ENCODE measurements around the gene DIPK1A.
A peak's percentile ranks its signal among the peaks of the same experiment; 100 is the strongest.

The DIPK1A gene

GRCh38 chr1:92872719-92873118 is 88.5 kb downstream of the DIPK1A start:
- no peak overlapping the region for H3K27ac ChIP-seq
- TF ChIP-seq, protein P1, sequence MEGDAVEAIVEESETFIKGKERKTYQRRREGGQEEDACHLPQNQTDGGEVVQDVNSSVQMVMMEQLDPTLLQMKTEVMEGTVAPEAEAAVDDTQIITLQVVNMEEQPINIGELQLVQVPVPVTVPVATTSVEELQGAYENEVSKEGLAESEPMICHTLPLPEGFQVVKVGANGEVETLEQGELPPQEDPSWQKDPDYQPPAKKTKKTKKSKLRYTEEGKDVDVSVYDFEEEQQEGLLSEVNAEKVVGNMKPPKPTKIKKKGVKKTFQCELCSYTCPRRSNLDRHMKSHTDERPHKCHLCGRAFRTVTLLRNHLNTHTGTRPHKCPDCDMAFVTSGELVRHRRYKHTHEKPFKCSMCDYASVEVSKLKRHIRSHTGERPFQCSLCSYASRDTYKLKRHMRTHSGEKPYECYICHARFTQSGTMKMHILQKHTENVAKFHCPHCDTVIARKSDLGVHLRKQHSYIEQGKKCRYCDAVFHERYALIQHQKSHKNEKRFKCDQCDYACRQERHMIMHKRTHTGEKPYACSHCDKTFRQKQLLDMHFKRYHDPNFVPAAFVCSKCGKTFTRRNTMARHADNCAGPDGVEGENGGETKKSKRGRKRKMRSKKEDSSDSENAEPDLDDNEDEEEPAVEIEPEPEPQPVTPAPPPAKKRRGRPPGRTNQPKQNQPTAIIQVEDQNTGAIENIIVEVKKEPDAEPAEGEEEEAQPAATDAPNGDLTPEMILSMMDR (IDR thresholded peaks at IDR 0.05), result no peak
- TF ChIP-seq ZFX (IDR thresholded peaks at IDR 0.05; ENCODE audit: borderline replicate concordance), result no peak

GRCh38 chr1:92870591-92870990 is 90.7 kb downstream of the DIPK1A start:
- no peak overlapping the region for H3K27ac ChIP-seq
- TF ChIP-seq ZFX (IDR thresholded peaks at IDR 0.05; ENCODE audit: borderline replicate concordance), result no peak
- TF ChIP-seq, protein P1 (IDR thresholded peaks at IDR 0.05), result no peak

GRCh38 chr1:92864131-92864530 is 97.1 kb downstream of the DIPK1A start:
- TF ChIP-seq, protein P1 (IDR thresholded peaks at IDR 0.05), result no peak

GRCh38 chr1:92862605-92863004 is 98.7 kb downstream of the DIPK1A start:
- H3K27ac ChIP-seq, result no peak overlapping the region
- TF ChIP-seq, protein P1 (IDR thresholded peaks at IDR 0.05), result no peak
- no peak for TF ChIP-seq ZFX (IDR thresholded peaks at IDR 0.05; ENCODE audit: borderline replicate concordance)

More at GRCh38 chr1:92864131-92864530, 97.1 kb downstream of the DIPK1A start:
- H3K27ac ChIP-seq, result no peak overlapping the region

DNA sequence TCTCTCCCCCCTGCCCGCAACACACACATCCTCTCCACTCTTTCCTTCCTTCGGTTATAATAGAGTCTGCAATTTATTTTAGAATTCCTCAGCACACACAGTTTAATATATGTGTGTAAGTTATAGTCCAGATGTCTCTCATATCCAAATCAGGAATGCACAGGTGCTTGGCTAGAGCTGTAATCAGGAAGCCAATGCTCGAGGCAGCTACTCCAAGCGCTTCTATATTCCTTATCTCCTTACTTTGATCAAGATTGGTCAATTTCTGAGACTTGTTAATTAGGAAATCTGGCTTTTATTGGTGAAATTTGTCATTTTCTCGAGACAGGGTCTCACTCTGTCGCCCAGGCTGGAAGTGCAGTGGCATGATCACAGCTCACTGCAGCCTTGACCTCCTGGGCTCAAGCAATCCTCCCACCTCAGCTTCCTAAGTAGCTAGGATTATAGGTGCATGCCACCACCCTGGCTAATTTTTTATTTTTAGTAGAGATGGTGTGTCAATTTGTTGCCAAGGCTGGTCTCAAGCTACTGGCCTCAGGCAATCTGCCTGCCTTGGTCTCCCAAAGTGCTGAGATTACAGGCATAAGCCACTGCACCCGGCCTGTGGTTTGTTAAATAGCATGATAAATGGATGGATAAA is 101.7 kb downstream of the DIPK1A start:
- no peak overlapping the region for H3K27ac ChIP-seq
- no peak for TF ChIP-seq ZFX (IDR thresholded peaks at IDR 0.05; ENCODE audit: borderline replicate concordance)

DNA sequence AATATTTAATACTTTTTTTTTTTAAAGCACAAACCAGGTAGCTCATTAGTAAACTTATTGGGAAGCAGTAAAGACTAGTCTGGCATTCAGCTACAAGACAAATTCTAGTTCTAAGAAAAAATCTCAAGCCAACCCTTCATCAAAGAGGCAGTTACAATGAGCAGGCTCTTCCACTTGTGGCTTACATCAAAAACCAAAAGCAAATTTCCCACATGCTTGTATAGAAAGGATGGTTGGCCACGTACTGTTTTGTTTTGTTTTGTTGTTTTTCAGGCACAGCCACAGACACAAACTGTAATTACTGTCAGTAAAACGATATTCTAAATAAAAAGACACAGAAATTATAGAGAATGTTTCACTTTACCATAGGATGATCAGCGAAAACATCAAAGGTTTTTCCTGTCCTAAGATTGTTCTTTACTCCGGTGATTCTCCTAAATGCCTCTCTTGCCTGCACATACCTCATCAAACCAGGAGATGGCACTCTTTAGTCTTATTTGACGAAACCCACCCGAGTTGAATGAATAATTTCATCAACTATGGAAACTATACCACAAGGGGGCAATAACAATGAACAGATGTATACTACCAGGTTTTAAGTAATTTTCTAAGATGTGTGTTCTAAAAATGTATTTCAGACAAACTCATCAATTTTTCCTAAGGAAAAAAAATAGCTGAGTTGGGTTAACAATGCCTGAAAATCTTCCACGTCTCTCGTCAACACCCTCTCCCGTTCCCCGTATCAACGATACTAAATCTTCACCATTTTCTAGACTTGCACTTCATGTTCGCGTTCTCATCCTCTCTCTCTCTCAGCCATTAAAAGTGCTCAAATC is 102.5 kb downstream of the DIPK1A start:
- TF ChIP-seq, protein P1 (IDR thresholded peaks at IDR 0.05), result peak; percentile 88
- TF ChIP-seq ZFX (IDR thresholded peaks at IDR 0.05; ENCODE audit: borderline replicate concordance), result no peak
- H3K27ac ChIP-seq, result no peak overlapping the region

DNA sequence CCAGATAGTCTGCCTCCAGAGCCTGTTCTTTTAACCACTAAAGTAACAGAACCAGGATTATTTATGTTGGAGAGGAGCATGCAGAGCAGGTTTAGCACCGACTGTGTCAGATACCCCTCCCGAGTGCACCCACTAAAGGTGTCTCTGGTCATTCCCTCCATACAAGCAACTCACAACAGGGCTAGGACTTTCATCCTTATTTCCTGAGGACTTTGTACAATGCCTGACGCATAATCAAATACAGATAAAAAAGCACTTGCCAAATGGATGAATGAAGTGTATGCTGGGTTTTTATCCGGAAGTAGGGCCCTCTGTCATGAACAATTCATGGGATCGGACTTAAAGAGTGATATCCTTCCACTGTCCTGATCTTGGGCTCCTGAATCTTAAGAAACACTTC is 103.4 kb downstream of the DIPK1A start:
- TF ChIP-seq, protein P1 (IDR thresholded peaks at IDR 0.05), result no peak
- TF ChIP-seq ZFX (IDR thresholded peaks at IDR 0.05; ENCODE audit: borderline replicate concordance), result no peak
- H3K27ac ChIP-seq, result no peak overlapping the region
